Fibroblast of skin of back (primary cell): ENCODE results near the gene ALOX12B.
"Not testable (repeated sequence)": the region's sequence is repeated elsewhere in the genome, so short reads cannot be mapped to it uniquely, and the experiment has no call there.

Experiments used
- DNase-seq: peaks from one replicate; pipeline ENCODE4 v3.0.0-alpha.2; 2013

The ALOX12B gene

GRCh38 chr17:8081876-8082275, 5.6 kb downstream of the ALOX12B start:
- no peak for DNase-seq

- DNase-seq: no peak
These were observed 6.7 kb downstream of the ALOX12B start for GRCh38 chr17:8080799-8081219.

GRCh38 chr17:8080208-8080798, 7.2 kb downstream of the ALOX12B start:
- DNase-seq: no peak

GRCh38 chr17:8079291-8080207, 8.0 kb downstream of the ALOX12B start:
- peak; percentile 55 for DNase-seq

- not testable (repeated sequence) for DNase-seq
These were observed 9.6 kb downstream of the ALOX12B start for GRCh38 chr17:8077939-8078338.

GRCh38 chr17:8076502-8077266, 10.8 kb downstream of the ALOX12B start:
- DNase-seq: no peak

GRCh38 chr17:8075574-8076342, 11.8 kb downstream of the ALOX12B start:
- no peak for DNase-seq

GRCh38 chr17:8075081-8075480, 12.4 kb downstream of the ALOX12B start:
- no peak for DNase-seq

GRCh38 chr17:8074554-8074953, 13.0 kb downstream of the ALOX12B start:
- DNase-seq: no peak

GRCh38 chr17:8073627-8074484, 13.7 kb downstream of the ALOX12B start:
- DNase-seq: peak; percentile 50

GRCh38 chr17:8072729-8073461, 14.6 kb downstream of the ALOX12B start:
- DNase-seq: no peak

GRCh38 chr17:8072341-8072728, 15.2 kb downstream of the ALOX12B start:
- no peak for DNase-seq

GRCh38 chr17:8071496-8071895, 16.0 kb downstream of the ALOX12B start:
- DNase-seq: no peak

GRCh38 chr17:8069587-8069860, 18.0 kb downstream of the ALOX12B start:
- no peak for DNase-seq

GRCh38 chr17:8068736-8069586, 18.6 kb downstream of the ALOX12B start:
- no peak for DNase-seq

- no peak for DNase-seq
These were observed 19.7 kb downstream of the ALOX12B start for GRCh38 chr17:8067806-8068205.

- DNase-seq: no peak
These were observed 20.4 kb downstream of the ALOX12B start for GRCh38 chr17:8066841-8067775.

- DNase-seq: no peak
These were observed 22.9 kb downstream of the ALOX12B start for GRCh38 chr17:8064561-8065019.
